Epithelial cell of proximal tubule (primary cell): Measurements from ENCODE around the gene SYT9. TPM values are rescaled to one million over a fixed set of nuclear protein-coding genes. Genes with fewer than 3 reads are reported as not detected.

Experiments
- DNase-seq: peaks from one replicate; pipeline ENCODE4 v3.0.0-alpha.2; 2011; ENCODE audit warnings: low read depth
- H3K4me3 ChIP-seq: 2 replicates; pipeline ENCODE4 v1.5.1; 2011; ENCODE audit warnings: low read depth, mild to moderate bottlenecking, low read length
- CTCF ChIP-seq: conservative IDR thresholded peaks from 2 replicates; pipeline ENCODE4 v1.5.1; 2012; ENCODE audit warnings: low read depth, mild to moderate bottlenecking, low read length
- total RNA-seq: library from RNA; depleted of rRNA; stranded (reverse); fragments of >200 nt; gene quantifications from 2 replicates; pipeline ENCODE4 v1.2.3, GENCODE V29; 2015

Gene SYT9
- total RNA-seq, 1 donor from 2014 or later = 0.46 TPM

GRCh38 chr11:7353100-7353499 is 101.4 kb downstream of the SYT9 start:
- TF ChIP-seq CTCF = peak; percentile 69
- DNase-seq = no peak
- H3K4me3 ChIP-seq = no peak overlapping the region

- no peak overlapping the region for H3K4me3 ChIP-seq
- no peak for DNase-seq
- no peak for TF ChIP-seq CTCF
Measured at GRCh38 chr11:7364660-7365059, 113.0 kb downstream of the SYT9 start.

- DNase-seq = no peak
- no peak for TF ChIP-seq CTCF
- H3K4me3 ChIP-seq = no peak overlapping the region
Measured at GRCh38 chr11:7367803-7368202, 116.1 kb downstream of the SYT9 start.

- TF ChIP-seq CTCF = no peak
- DNase-seq = no peak
- H3K4me3 ChIP-seq = no peak overlapping the region
Measured at GRCh38 chr11:7376386-7376785, 124.7 kb downstream of the SYT9 start.

GRCh38 chr11:7381937-7382336 is 130.2 kb downstream of the SYT9 start:
- TF ChIP-seq CTCF = no peak
- no peak for DNase-seq
- no peak overlapping the region for H3K4me3 ChIP-seq

DNA sequence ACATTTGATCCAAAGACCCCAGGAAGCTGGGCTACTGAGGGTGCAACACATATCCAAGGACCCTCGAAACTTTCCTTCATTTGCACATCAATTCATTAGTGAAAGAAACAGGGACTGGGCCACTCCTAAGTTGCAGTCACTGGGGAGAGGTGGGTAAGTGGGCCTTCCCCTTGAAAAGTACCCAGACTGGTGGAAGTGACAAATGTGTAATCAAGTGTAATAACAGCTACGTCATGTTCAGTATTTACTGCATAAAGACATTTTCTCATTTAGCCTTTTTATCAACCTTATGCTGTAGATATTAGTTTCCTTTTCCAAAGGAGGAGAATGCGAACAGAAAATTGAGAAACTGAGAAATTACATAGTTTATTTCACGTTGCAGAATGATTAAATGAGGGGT is 131.7 kb downstream of the SYT9 start:
- DNase-seq = no peak
- no peak overlapping the region for H3K4me3 ChIP-seq
- TF ChIP-seq CTCF = no peak

GRCh38 chr11:7384691-7385090 is 133.0 kb downstream of the SYT9 start:
- no peak overlapping the region for H3K4me3 ChIP-seq
- no peak for TF ChIP-seq CTCF
- no peak for DNase-seq
